Stimulated activated effector memory CD8-positive, alpha-beta T cell treated with anti-CD3 and anti-CD28 coated beads, Interleukin-12 subunit alpha, Interleukin-12 subunit beta, amount 100 ng/mL, for 72 hours (primary cell): ENCODE data around the gene E2F7.
"Not testable (repeated sequence)": the region's sequence is repeated elsewhere in the genome, so short reads cannot be mapped to it uniquely, and the experiment has no call there.

Experiments
- ATAC-seq: fragments of 150-1000 bp; cut with Tn5 transposase; 2 replicates; pipeline ENCODE4 v1.10.0; 2021
- DNase-seq, 2 donors: peaks; one replicate each; pipeline ENCODE4 v3.0.0; 2021 to 2022; ENCODE audit warnings: low spot score in 2 of 2
- H3K27ac Mint-ChIP-seq: one replicate; pipeline ENCODE4 v1.8.0; 2022; ENCODE audit warnings: mild to moderate bottlenecking, mixed read lengths
- H3K36me3 Mint-ChIP-seq: one replicate; pipeline ENCODE4 v1.8.0; 2022; ENCODE audit warnings: mild to moderate bottlenecking, mixed read lengths
- H3K4me1 Mint-ChIP-seq: one replicate; pipeline ENCODE4 v1.8.0; 2022; ENCODE audit warnings: mixed read lengths
- H3K4me3 Mint-ChIP-seq: one replicate; pipeline ENCODE4 v1.8.0; 2022; ENCODE audit warnings: mild to moderate bottlenecking, mixed read lengths
- H3K9me3 Mint-ChIP-seq: one replicate; pipeline ENCODE4 v1.8.0; 2022; ENCODE audit warnings: mixed read lengths

E2F7 gene

DNA sequence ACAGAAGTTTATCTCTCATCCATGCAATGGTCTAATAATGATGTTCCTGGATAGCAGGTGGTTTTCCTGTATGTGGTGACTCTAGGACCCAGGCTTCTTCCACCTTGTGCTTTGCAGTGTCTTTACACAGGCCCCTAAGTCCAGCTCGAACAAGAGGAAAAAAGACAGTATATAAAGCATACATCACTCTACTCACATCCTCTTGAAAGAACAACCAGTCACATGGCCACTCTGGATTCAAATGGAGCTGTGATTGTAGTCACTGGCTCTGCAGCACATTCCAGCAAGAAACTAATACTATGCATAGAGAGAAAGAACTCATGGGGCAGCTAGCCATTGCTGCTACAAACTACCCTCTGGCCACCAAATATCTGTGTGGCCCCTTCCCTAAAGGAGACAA lies 11.5 kb upstream of the E2F7 start:
- DNase-seq (no peak), ATAC-seq (no peak)
- Mint-ChIP-seq H3K4me1 (no peaks in the 10 kb centered on the region), H3K36me3 (no peaks in the 10 kb centered on the region), H3K4me3 (no peak overlapping the region), H3K27ac (no peak overlapping the region), H3K9me3 (no peaks in the 10 kb centered on the region)

DNA sequence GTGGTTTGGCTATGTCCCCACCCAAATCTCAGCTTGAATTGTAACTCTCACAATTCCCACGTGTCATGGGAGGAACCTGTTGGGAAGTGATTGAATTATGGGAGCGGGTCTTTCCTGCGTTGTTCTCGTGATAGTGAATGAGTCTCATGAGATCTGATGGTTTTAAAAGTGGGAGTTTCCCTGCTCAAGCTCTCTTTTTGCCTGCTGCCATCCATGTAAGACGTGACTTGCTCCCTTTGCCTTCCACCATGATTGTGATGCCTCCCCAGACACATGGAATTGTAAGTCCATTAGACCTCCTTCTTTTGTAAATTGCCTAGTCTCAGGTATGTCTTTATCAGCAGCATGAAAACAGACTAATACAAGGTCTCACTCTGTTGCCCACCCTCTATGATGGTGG lies 8.5 kb upstream of the E2F7 start:
- not testable (repeated sequence) for DNase-seq, H3K36me3 Mint-ChIP-seq, H3K4me1 Mint-ChIP-seq, H3K9me3 Mint-ChIP-seq, H3K4me3 Mint-ChIP-seq, ATAC-seq, H3K27ac Mint-ChIP-seq

- DNase-seq (no peak), ATAC-seq (peak; percentile 42)
- H3K27ac Mint-ChIP-seq = no peak overlapping the region
- no peak overlapping the region for H3K4me3 Mint-ChIP-seq
- no peaks in the 10 kb centered on the region for H3K9me3 Mint-ChIP-seq
- no peaks in the 10 kb centered on the region for H3K36me3 Mint-ChIP-seq
- H3K4me1 Mint-ChIP-seq = no peaks in the 10 kb centered on the region
These were observed 7.6 kb upstream of the E2F7 start for GRCh38 chr12:77072833-77073495.

DNA sequence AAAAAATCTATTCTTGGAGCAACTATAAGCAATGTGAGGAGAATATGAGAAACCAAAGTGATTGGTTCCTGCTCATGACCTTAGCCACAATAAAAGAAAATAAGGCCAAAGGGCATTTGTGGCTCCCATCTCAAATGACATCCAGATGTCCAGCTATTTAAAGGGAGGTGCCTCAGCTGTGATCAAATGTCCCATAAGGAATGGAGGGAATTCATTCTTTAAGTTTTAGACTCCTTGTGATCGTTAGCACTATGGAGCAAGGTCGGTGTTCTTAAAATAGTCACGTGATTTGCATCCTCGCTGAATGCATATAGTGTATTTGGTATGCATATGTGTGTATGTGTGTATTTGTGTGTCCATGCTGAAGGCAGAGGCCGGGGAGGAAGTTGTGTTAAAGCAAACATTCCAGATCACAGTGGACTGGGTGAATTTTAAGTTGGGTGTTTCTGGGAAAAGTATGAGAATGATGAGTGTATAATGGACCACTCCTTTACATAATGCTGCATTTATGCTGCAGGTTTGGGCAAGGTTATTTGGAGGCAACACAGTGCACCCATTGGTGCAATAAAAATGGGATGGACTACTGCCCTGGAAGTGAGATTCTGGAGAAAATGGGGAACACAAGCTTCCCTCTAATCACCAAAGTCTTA lies 5.6 kb upstream of the E2F7 start:
- Mint-ChIP-seq H3K36me3 (no peaks in the 10 kb centered on the region), H3K27ac (no peak overlapping the region), H3K4me1 (no peaks in the 10 kb centered on the region), H3K9me3 (no peaks in the 10 kb centered on the region), H3K4me3 (no peak overlapping the region)
- ATAC-seq (no peak), DNase-seq (no peak)

DNA sequence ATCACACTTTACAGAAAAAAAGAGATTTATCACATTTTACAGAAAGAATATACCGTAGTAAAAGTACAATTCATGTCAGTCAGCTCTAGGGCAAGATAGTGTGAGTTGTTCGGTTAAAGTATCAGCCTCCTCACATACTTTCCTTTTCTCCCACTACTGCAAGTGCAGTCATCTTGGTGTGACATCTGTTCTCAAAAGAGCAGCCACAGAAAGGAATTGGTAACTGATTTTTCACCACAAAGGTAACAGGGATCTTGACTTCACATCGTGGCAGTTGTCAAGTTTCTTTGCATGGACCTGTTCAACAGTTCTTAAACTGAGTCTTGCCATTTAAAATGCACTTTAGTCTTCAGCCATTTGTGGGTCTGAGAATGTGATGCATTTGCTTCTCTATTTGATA lies 5.0 kb upstream of the E2F7 start:
- no peaks in the 10 kb centered on the region for H3K9me3 Mint-ChIP-seq
- H3K27ac Mint-ChIP-seq = no peak overlapping the region
- no peak for ATAC-seq
- no peaks in the 10 kb centered on the region for H3K4me1 Mint-ChIP-seq
- no peaks in the 10 kb centered on the region for H3K36me3 Mint-ChIP-seq
- no peak for DNase-seq
- no peak overlapping the region for H3K4me3 Mint-ChIP-seq

DNA sequence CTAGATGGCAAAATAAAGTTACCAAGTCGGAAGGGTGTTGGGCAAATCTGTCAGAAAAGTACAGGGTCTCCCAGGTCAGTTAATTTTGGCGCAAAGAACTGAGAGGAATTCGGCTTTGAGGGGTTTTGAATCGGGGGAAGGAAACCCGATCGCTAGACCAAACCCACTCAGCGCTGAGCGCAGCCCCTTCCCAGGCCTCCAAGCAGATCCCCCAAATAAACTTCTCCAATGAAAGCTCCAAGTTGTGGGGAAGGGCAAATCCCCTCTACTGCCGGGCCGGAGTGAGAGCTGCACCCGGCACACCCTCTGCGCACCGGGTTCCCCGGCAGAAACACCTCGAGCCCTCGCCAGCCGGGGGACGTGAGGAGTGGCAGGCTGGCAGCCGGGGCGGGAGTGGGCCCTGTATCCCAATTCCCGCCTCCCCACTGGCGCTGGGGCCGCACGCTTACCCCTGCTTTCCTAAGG lies 441 bp downstream of the E2F7 start:
- Mint-ChIP-seq H3K4me1 (peaks cover 20% of the 10 kb centered on the region), H3K36me3 (peaks cover 6% of the 10 kb centered on the region), H3K9me3 (no peaks in the 10 kb centered on the region), H3K4me3 (peak overlapping the region; percentile 73), H3K27ac (peak overlapping the region; percentile 10)
- DNase-seq (no peak), ATAC-seq (peak; percentile 53)

- Mint-ChIP-seq H3K4me3 (no peak overlapping the region), H3K4me1 (peaks cover 20% of the 10 kb centered on the region), H3K27ac (no peak overlapping the region), H3K36me3 (peaks cover 6% of the 10 kb centered on the region), H3K9me3 (no peaks in the 10 kb centered on the region)
- no peak for ATAC-seq
- DNase-seq = no peak
These were observed 2.4 kb downstream of the E2F7 start for GRCh38 chr12:77062846-77063461.

GRCh38 chr12:77062396-77062795 lies 3.0 kb downstream of the E2F7 start:
- Mint-ChIP-seq H3K27ac (no peak overlapping the region), H3K4me1 (peaks cover 20% of the 10 kb centered on the region), H3K9me3 (no peaks in the 10 kb centered on the region), H3K4me3 (no peak overlapping the region), H3K36me3 (peaks cover 6% of the 10 kb centered on the region)
- DNase-seq (no peak), ATAC-seq (no peak)

DNA sequence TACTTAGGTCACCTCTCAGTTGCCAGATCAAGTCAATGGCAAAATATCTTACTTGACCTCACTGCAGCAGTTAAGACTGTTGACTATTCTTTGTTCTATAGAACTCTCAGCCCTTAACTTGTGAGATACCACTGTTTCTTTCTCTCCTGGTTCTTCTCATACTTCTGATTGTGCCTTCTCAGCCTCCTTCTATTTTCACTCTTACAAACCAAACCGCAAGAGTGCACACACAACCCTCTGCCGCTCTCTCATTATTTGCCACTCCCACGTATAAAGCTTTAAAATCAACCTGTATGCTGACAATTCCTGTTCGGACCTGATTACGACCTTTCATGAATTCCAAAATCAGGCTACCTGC lies 4.5 kb downstream of the E2F7 start:
- DNase-seq (no peak), ATAC-seq (no peak)
- peaks cover 6% of the 10 kb centered on the region for H3K36me3 Mint-ChIP-seq
- H3K4me3 Mint-ChIP-seq = no peak overlapping the region
- peaks cover 20% of the 10 kb centered on the region for H3K4me1 Mint-ChIP-seq
- H3K9me3 Mint-ChIP-seq = no peaks in the 10 kb centered on the region
- H3K27ac Mint-ChIP-seq = no peak overlapping the region

- H3K36me3 Mint-ChIP-seq = peaks cover 6% of the 10 kb centered on the region
These were observed 5.1 kb downstream of the E2F7 start for GRCh38 chr12:77060136-77060882.

GRCh38 chr12:77058740-77059139 lies 6.6 kb downstream of the E2F7 start:
- Mint-ChIP-seq H3K36me3 (peaks cover 13% of the 10 kb centered on the region), H3K4me1 (peaks cover 13% of the 10 kb centered on the region), H3K4me3 (no peak overlapping the region), H3K27ac (no peak overlapping the region), H3K9me3 (no peaks in the 10 kb centered on the region)
- ATAC-seq (no peak), DNase-seq (no peak)

More at GRCh38 chr12:77060136-77060882, 5.1 kb downstream of the E2F7 start:
- Mint-ChIP-seq H3K27ac (no peak overlapping the region), H3K4me3 (no peak overlapping the region), H3K9me3 (no peaks in the 10 kb centered on the region), H3K4me1 (peaks cover 20% of the 10 kb centered on the region)
- no peak for DNase-seq
- ATAC-seq = peak; percentile 9

DNA sequence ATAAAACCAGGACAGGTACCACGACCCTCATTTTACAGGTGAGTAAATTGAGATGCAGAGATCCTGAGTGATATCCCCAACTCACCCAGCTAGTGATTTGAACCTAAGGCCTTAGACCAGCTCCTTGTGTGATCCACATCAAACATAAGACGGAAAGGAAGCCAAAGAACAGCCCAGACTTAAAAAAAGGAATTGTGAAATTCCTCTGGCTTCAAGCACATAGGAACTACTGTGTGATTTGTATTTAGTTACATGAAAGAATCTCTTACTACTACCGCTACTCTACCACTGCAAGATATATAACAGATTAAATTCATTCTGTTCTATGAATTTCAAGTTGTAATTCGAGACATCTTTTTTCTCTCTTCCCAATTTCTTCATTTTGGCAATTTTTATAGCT lies 10.5 kb downstream of the E2F7 start:
- no peak for ATAC-seq

GRCh38 chr12:77053259-77053658 lies 12.1 kb downstream of the E2F7 start:
- H3K36me3 Mint-ChIP-seq = peaks cover 13% of the 10 kb centered on the region

More for the DNA sequence above, 10.5 kb downstream of the E2F7 start:
- DNase-seq = no peak
- no peak overlapping the region for H3K27ac Mint-ChIP-seq
- no peak overlapping the region for H3K4me3 Mint-ChIP-seq
- no peaks in the 10 kb centered on the region for H3K9me3 Mint-ChIP-seq
- peaks cover 13% of the 10 kb centered on the region for H3K36me3 Mint-ChIP-seq
- H3K4me1 Mint-ChIP-seq = no peaks in the 10 kb centered on the region

GRCh38 chr12:77049767-77050353 lies 15.5 kb downstream of the E2F7 start:
- DNase-seq = no peak

More at GRCh38 chr12:77053259-77053658, 12.1 kb downstream of the E2F7 start:
- H3K27ac Mint-ChIP-seq = no peak overlapping the region
- no peaks in the 10 kb centered on the region for H3K9me3 Mint-ChIP-seq
- H3K4me3 Mint-ChIP-seq = no peak overlapping the region
- no peaks in the 10 kb centered on the region for H3K4me1 Mint-ChIP-seq
- ATAC-seq (no peak), DNase-seq (no peak)

More at GRCh38 chr12:77049767-77050353, 15.5 kb downstream of the E2F7 start:
- Mint-ChIP-seq H3K9me3 (no peaks in the 10 kb centered on the region), H3K4me1 (no peaks in the 10 kb centered on the region), H3K36me3 (peaks cover 18% of the 10 kb centered on the region), H3K27ac (no peak overlapping the region), H3K4me3 (no peak overlapping the region)
- ATAC-seq = peak; percentile 85
